NCI-H2081 treated with DMSO at 0.1 percent for 48 hours (cell line): ENCODE data around the gene FNDC8.
"Not testable (repeated sequence)": the region's sequence is repeated elsewhere in the genome, so short reads cannot be mapped to it uniquely, and the experiment has no call there.

Experiments
- DNase-seq: peaks from one replicate; lab custom pipeline; 2025; lab: John Stamatoyannopoulos, UW

The FNDC8 gene

GRCh38 chr17:35121315-35121714 is at the start of gene FNDC8:
Gene FNDC8 (plus strand): TSS chr17:35121615. CDS start chr17:35121694, 79 bp downstream.
- no peak for DNase-seq

- DNase-seq = no peak
Observed at GRCh38 chr17:35073183-35073790, 48.1 kb upstream of the FNDC8 start.

- DNase-seq = no peak
Observed at GRCh38 chr17:35073991-35074627, 47.3 kb upstream of the FNDC8 start.

GRCh38 chr17:35074711-35075707 is 46.4 kb upstream of the FNDC8 start:
- DNase-seq = no peak

- no peak for DNase-seq
Observed at GRCh38 chr17:35076874-35077273, 44.5 kb upstream of the FNDC8 start.

- DNase-seq = no peak
Observed at GRCh38 chr17:35079547-35080423, 41.6 kb upstream of the FNDC8 start.

GRCh38 chr17:35080536-35080935 is 40.9 kb upstream of the FNDC8 start:
- DNase-seq = no peak

GRCh38 chr17:35081638-35082037 is 39.8 kb upstream of the FNDC8 start:
- no peak for DNase-seq

GRCh38 chr17:35082073-35082657 is 39.2 kb upstream of the FNDC8 start:
- no peak for DNase-seq

- DNase-seq = no peak
Observed at GRCh38 chr17:35083071-35083470, 38.3 kb upstream of the FNDC8 start.

GRCh38 chr17:35084987-35085386 is 36.4 kb upstream of the FNDC8 start:
- DNase-seq = no peak

GRCh38 chr17:35086164-35086563 is 35.3 kb upstream of the FNDC8 start:
- DNase-seq = no peak

- DNase-seq = no peak
Observed at GRCh38 chr17:35086931-35087573, 34.4 kb upstream of the FNDC8 start.

GRCh38 chr17:35087731-35088355 is 33.6 kb upstream of the FNDC8 start:
- no peak for DNase-seq

- DNase-seq = no peak
Observed at GRCh38 chr17:35088356-35088880, 33.0 kb upstream of the FNDC8 start.

- no peak for DNase-seq
Observed at GRCh38 chr17:35088881-35089585, 32.4 kb upstream of the FNDC8 start.

- DNase-seq = no peak
Observed at GRCh38 chr17:35089586-35090296, 31.7 kb upstream of the FNDC8 start.

GRCh38 chr17:35090707-35091106 is 30.7 kb upstream of the FNDC8 start:
- DNase-seq = not testable (repeated sequence)

GRCh38 chr17:35094902-35095301 is 26.5 kb upstream of the FNDC8 start:
- no peak for DNase-seq
